GM23338 (cell line): Measurements from ENCODE around the gene RNF17. TPM values are rescaled to one million over a fixed set of nuclear protein-coding genes. Genes with fewer than 3 reads are reported as not detected.

Source experiments
- ATAC-seq: fragments of 200-7000 bp; cut with Tn5 transposase; 3 replicates; pipeline ENCODE4 v1.9.1; 2020
- DNase-seq: peaks from one replicate; pipeline ENCODE4 v3.0.0-alpha.2; 2015; ENCODE audit warnings: low spot score
- H2AFZ ChIP-seq: fragments of 200-600 bp; sonication (generic); 2 replicates; pipeline ENCODE4 v1.8.0; 2016; ENCODE audit warnings: antibody characterized with exemption, mild to moderate bottlenecking, moderate library complexity
- H3F3A ChIP-seq: fragments of 200-600 bp; sonication (generic); replicated peaks from 2 replicates; pipeline ENCODE4 v1.8.0; 2017; ENCODE audit warnings: antibody characterized with exemption, mixed run types, low read depth
- H3K27ac ChIP-seq: fragments of 200-600 bp; sonication (generic); 2 replicates; pipeline ENCODE4 v1.6.1; 2016; ENCODE audit warnings: low read depth
- H3K27me3 ChIP-seq: fragments of 200-600 bp; sonication (generic); 2 replicates; pipeline ENCODE4 v1.8.0; 2016; ENCODE audit warnings: mild to moderate bottlenecking, mixed run types, moderate library complexity; ENCODE audit not compliant: insufficient read depth
- H3K36me3 ChIP-seq: fragments of 200-600 bp; sonication (generic); 2 replicates; pipeline ENCODE4 v1.8.0; 2016; ENCODE audit warnings: mild to moderate bottlenecking; ENCODE audit not compliant: insufficient read depth
- H3K4me1 ChIP-seq: fragments of 200-600 bp; sonication (generic); 2 replicates; pipeline ENCODE4 v1.8.0; 2016; ENCODE audit warnings: mild to moderate bottlenecking, moderate library complexity; ENCODE audit not compliant: insufficient read depth
- H3K4me2 ChIP-seq: fragments of 200-600 bp; sonication (generic); 2 replicates; pipeline ENCODE4 v1.7.1; 2017; ENCODE audit warnings: mixed run types
- H3K4me3 ChIP-seq: fragments of 200-600 bp; sonication (generic); 2 replicates; pipeline ENCODE4 v1.6.1; 2016; ENCODE audit warnings: mixed run types
- H3K79me2 ChIP-seq: fragments of 200-600 bp; sonication (generic); replicated peaks from 2 replicates; pipeline ENCODE4 v1.8.0; 2017; ENCODE audit warnings: mild to moderate bottlenecking; ENCODE audit not compliant: insufficient read depth
- H3K9me2 ChIP-seq: fragments of 200-600 bp; sonication (generic); 2 replicates; pipeline ENCODE4 v1.8.0; 2017; ENCODE audit not compliant: insufficient read depth
- H4K20me1 ChIP-seq: fragments of 200-600 bp; sonication (generic); replicated peaks from 2 replicates; pipeline ENCODE4 v1.8.0; 2017; ENCODE audit warnings: mild to moderate bottlenecking; ENCODE audit not compliant: insufficient read depth
- H3K27ac Mint-ChIP-seq: 2 replicates; pipeline ENCODE4 v1.8.0; 2020; ENCODE audit warnings: inconsistent platforms, mild to moderate bottlenecking, moderate library complexity, mixed read lengths
- H3K27me3 Mint-ChIP-seq: 3 replicates; pipeline ENCODE4 v1.8.0; 2022; ENCODE audit warnings: low read depth, mild to moderate bottlenecking, moderate library complexity, mixed read lengths, inconsistent platforms; ENCODE audit not compliant: insufficient read depth, poor library complexity
- H3K36me3 Mint-ChIP-seq: 3 replicates; pipeline ENCODE4 v1.8.0; 2021; ENCODE audit warnings: low read depth, mild to moderate bottlenecking, inconsistent platforms, moderate library complexity, mixed read lengths
- H3K4me1 Mint-ChIP-seq: 3 replicates; pipeline ENCODE4 v1.8.0; 2020; ENCODE audit warnings: mild to moderate bottlenecking, inconsistent platforms, mixed read lengths
- H3K4me3 Mint-ChIP-seq: 3 replicates; pipeline ENCODE4 v1.8.0; 2021; ENCODE audit warnings: moderate library complexity, mild to moderate bottlenecking, inconsistent platforms, mixed read lengths
- H3K9me3 Mint-ChIP-seq: 3 replicates; pipeline ENCODE4 v1.8.0; 2020; ENCODE audit warnings: moderate library complexity, mild to moderate bottlenecking, inconsistent platforms, mixed read lengths
- CREB1 ChIP-seq: fragments of 250-450 bp; sonication (Bioruptor Pico); IDR thresholded peaks from 2 replicates; pipeline ENCODE4 v1.5.0; 2020; ENCODE audit warnings: low read depth, mild to moderate bottlenecking, moderate library complexity
- EZH2 ChIP-seq: fragments of 200-600 bp; sonication (generic); IDR thresholded peaks from one replicate; pipeline ENCODE4 v1.8.0; 2017; ENCODE audit warnings: antibody characterized with exemption, mild to moderate bottlenecking, low read depth; ENCODE audit not compliant: unreplicated experiment
- EZH2phosphoT487 ChIP-seq: fragments of 200-600 bp; sonication (generic); IDR thresholded peaks from one replicate; pipeline ENCODE4 v1.8.1; 2018; ENCODE audit warnings: antibody characterized with exemption; ENCODE audit not compliant: unreplicated experiment
- JUNB ChIP-seq: IDR thresholded peaks from one replicate; pipeline ENCODE4 v1.6.1; 2016; ENCODE audit warnings: antibody characterized with exemption; ENCODE audit not compliant: unreplicated experiment
- NANOG ChIP-seq: IDR thresholded peaks from 2 replicates; pipeline ENCODE4 v1.6.1; 2016; ENCODE audit warnings: antibody characterized with exemption, borderline replicate concordance
- POLR2AphosphoS5 ChIP-seq: IDR thresholded peaks from 2 replicates; pipeline ENCODE4 v1.6.1; 2016; ENCODE audit warnings: antibody characterized with exemption, low read depth
- STAT1 ChIP-seq: IDR thresholded peaks from one replicate; pipeline ENCODE4 v1.6.1; 2016; ENCODE audit warnings: antibody characterized with exemption; ENCODE audit not compliant: unreplicated experiment
- ZNF114 ChIP-seq: fragments of 250-450 bp; sonication (Bioruptor Pico); IDR thresholded peaks from 2 replicates; pipeline ENCODE4 v1.5.0; 2020; ENCODE audit warnings: mild to moderate bottlenecking, moderate library complexity
- ZNF331 ChIP-seq: fragments of 250-450 bp; sonication (Bioruptor Pico); IDR thresholded peaks from 2 replicates; pipeline ENCODE4 v1.5.0; 2020; ENCODE audit warnings: low read depth, mild to moderate bottlenecking, moderate library complexity
- polyA plus RNA-seq: library from polyadenylated mRNA; unstranded; fragments of >200 nt; fragmentation: Nextera tagmentation; extraction: Ambion mirVana; gene quantifications from 2 replicates; pipeline ENCODE4 v1.2.1, GENCODE V29; 2016
- total RNA-seq: library from RNA; depleted of rRNA; stranded (reverse); fragments of >200 nt; shearing (Covaris generic); gene quantifications from 2 replicates; pipeline ENCODE4 v1.2.3, GENCODE V29; 2014
- TF ChIP-seq, protein P1 (sequence below): IDR thresholded peaks from 2 replicates; pipeline ENCODE4 v1.6.1; 2016; ENCODE audit warnings: antibody characterized with exemption
- TF ChIP-seq, protein P2 (sequence below), 2 experiments: fragments of 200-600 bp in 1 of 2; sonication (generic) in 1 of 2; conservative IDR thresholded peaks; 2 replicates each; pipeline versions ENCODE4 v1.5.1 to v1.6.1; 2016 to 2017; ENCODE audit warnings: antibody characterized with exemption in 2 of 2, low read depth in 2 of 2, mild to moderate bottlenecking in 2 of 2, moderate library complexity in 1 of 2
- TF ChIP-seq, protein P3 (sequence below): IDR thresholded peaks from one replicate; pipeline ENCODE4 v1.6.1; 2018; ENCODE audit warnings: antibody characterized with exemption; ENCODE audit not compliant: unreplicated experiment
- TF ChIP-seq, protein P4 (sequence below): fragments of 250-450 bp; sonication (Bioruptor Pico); IDR thresholded peaks from 2 replicates; pipeline ENCODE4 v1.5.0; 2020; ENCODE audit warnings: mild to moderate bottlenecking, moderate library complexity

The RNF17 gene
- total and polyA plus RNA-seq, 2 experiments from 2014 or later: 0.16 TPM; not detected in 1

DNA sequence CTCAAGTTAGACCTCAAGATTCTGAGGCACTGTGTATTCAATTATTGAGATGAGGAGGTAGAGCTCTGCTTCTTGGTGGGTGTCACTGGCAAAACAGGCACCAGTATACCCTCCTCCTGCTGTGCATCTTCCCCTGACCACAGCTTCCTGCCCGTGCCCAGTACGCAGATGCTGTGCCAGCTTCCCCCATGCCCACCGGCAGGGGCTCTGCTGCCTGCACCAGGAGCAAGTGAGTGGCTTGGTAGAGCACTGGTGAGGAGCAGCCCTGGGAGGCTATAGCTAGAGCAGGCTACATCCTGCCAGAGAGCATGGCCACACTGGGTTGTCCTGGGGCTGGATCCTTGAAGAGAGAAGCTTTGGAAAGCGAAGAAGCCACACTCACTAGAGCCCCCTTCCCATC, 21.0 kb upstream of the RNF17 start:
- Histone ChIP-seq H3K4me2 (no peak overlapping the region), H3F3A (no peaks in the 10 kb centered on the region), H3K9me2 (no peaks in the 10 kb centered on the region), H3K27ac (no peak overlapping the region), H3K27me3 (peaks cover 55% of the 10 kb centered on the region), H3K79me2 (no peaks in the 10 kb centered on the region), H3K4me3 (no peak overlapping the region), H3K36me3 (no peaks in the 10 kb centered on the region), H3K4me1 (peaks cover 1% of the 10 kb centered on the region), H2AFZ (no peak overlapping the region), H4K20me1 (no peaks in the 10 kb centered on the region)
- Mint-ChIP-seq H3K27me3 (peaks cover 54% of the 10 kb centered on the region), H3K9me3 (peaks cover 7% of the 10 kb centered on the region; the same call in 2 of the 3 replicates), H3K36me3 (no peaks in the 10 kb centered on the region), H3K4me1 (peaks cover 22% of the 10 kb centered on the region), H3K27ac (no peak overlapping the region), H3K4me3 (no peak overlapping the region)
- TF ChIP-seq EZH2: no peak
- no peak for TF ChIP-seq ZNF114
- TF ChIP-seq, protein P1, sequence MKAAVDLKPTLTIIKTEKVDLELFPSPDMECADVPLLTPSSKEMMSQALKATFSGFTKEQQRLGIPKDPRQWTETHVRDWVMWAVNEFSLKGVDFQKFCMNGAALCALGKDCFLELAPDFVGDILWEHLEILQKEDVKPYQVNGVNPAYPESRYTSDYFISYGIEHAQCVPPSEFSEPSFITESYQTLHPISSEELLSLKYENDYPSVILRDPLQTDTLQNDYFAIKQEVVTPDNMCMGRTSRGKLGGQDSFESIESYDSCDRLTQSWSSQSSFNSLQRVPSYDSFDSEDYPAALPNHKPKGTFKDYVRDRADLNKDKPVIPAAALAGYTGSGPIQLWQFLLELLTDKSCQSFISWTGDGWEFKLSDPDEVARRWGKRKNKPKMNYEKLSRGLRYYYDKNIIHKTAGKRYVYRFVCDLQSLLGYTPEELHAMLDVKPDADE: no peak
- TF ChIP-seq EZH2phosphoT487: no peak
- TF ChIP-seq STAT1: no peak
- TF ChIP-seq JUNB: no peak
- TF ChIP-seq NANOG: no peak
- TF ChIP-seq ZNF331 (CRISPR knock-in tag): no peak
- TF ChIP-seq, protein P2, sequence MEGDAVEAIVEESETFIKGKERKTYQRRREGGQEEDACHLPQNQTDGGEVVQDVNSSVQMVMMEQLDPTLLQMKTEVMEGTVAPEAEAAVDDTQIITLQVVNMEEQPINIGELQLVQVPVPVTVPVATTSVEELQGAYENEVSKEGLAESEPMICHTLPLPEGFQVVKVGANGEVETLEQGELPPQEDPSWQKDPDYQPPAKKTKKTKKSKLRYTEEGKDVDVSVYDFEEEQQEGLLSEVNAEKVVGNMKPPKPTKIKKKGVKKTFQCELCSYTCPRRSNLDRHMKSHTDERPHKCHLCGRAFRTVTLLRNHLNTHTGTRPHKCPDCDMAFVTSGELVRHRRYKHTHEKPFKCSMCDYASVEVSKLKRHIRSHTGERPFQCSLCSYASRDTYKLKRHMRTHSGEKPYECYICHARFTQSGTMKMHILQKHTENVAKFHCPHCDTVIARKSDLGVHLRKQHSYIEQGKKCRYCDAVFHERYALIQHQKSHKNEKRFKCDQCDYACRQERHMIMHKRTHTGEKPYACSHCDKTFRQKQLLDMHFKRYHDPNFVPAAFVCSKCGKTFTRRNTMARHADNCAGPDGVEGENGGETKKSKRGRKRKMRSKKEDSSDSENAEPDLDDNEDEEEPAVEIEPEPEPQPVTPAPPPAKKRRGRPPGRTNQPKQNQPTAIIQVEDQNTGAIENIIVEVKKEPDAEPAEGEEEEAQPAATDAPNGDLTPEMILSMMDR (conservative IDR thresholded peaks at IDR 0.05; ENCODE audit: low read depth in 2 of 2): no peak
- TF ChIP-seq POLR2AphosphoS5: no peak
- TF ChIP-seq, protein P3, sequence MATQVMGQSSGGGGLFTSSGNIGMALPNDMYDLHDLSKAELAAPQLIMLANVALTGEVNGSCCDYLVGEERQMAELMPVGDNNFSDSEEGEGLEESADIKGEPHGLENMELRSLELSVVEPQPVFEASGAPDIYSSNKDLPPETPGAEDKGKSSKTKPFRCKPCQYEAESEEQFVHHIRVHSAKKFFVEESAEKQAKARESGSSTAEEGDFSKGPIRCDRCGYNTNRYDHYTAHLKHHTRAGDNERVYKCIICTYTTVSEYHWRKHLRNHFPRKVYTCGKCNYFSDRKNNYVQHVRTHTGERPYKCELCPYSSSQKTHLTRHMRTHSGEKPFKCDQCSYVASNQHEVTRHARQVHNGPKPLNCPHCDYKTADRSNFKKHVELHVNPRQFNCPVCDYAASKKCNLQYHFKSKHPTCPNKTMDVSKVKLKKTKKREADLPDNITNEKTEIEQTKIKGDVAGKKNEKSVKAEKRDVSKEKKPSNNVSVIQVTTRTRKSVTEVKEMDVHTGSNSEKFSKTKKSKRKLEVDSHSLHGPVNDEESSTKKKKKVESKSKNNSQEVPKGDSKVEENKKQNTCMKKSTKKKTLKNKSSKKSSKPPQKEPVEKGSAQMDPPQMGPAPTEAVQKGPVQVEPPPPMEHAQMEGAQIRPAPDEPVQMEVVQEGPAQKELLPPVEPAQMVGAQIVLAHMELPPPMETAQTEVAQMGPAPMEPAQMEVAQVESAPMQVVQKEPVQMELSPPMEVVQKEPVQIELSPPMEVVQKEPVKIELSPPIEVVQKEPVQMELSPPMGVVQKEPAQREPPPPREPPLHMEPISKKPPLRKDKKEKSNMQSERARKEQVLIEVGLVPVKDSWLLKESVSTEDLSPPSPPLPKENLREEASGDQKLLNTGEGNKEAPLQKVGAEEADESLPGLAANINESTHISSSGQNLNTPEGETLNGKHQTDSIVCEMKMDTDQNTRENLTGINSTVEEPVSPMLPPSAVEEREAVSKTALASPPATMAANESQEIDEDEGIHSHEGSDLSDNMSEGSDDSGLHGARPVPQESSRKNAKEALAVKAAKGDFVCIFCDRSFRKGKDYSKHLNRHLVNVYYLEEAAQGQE: no peak
- TF ChIP-seq, protein P4, sequence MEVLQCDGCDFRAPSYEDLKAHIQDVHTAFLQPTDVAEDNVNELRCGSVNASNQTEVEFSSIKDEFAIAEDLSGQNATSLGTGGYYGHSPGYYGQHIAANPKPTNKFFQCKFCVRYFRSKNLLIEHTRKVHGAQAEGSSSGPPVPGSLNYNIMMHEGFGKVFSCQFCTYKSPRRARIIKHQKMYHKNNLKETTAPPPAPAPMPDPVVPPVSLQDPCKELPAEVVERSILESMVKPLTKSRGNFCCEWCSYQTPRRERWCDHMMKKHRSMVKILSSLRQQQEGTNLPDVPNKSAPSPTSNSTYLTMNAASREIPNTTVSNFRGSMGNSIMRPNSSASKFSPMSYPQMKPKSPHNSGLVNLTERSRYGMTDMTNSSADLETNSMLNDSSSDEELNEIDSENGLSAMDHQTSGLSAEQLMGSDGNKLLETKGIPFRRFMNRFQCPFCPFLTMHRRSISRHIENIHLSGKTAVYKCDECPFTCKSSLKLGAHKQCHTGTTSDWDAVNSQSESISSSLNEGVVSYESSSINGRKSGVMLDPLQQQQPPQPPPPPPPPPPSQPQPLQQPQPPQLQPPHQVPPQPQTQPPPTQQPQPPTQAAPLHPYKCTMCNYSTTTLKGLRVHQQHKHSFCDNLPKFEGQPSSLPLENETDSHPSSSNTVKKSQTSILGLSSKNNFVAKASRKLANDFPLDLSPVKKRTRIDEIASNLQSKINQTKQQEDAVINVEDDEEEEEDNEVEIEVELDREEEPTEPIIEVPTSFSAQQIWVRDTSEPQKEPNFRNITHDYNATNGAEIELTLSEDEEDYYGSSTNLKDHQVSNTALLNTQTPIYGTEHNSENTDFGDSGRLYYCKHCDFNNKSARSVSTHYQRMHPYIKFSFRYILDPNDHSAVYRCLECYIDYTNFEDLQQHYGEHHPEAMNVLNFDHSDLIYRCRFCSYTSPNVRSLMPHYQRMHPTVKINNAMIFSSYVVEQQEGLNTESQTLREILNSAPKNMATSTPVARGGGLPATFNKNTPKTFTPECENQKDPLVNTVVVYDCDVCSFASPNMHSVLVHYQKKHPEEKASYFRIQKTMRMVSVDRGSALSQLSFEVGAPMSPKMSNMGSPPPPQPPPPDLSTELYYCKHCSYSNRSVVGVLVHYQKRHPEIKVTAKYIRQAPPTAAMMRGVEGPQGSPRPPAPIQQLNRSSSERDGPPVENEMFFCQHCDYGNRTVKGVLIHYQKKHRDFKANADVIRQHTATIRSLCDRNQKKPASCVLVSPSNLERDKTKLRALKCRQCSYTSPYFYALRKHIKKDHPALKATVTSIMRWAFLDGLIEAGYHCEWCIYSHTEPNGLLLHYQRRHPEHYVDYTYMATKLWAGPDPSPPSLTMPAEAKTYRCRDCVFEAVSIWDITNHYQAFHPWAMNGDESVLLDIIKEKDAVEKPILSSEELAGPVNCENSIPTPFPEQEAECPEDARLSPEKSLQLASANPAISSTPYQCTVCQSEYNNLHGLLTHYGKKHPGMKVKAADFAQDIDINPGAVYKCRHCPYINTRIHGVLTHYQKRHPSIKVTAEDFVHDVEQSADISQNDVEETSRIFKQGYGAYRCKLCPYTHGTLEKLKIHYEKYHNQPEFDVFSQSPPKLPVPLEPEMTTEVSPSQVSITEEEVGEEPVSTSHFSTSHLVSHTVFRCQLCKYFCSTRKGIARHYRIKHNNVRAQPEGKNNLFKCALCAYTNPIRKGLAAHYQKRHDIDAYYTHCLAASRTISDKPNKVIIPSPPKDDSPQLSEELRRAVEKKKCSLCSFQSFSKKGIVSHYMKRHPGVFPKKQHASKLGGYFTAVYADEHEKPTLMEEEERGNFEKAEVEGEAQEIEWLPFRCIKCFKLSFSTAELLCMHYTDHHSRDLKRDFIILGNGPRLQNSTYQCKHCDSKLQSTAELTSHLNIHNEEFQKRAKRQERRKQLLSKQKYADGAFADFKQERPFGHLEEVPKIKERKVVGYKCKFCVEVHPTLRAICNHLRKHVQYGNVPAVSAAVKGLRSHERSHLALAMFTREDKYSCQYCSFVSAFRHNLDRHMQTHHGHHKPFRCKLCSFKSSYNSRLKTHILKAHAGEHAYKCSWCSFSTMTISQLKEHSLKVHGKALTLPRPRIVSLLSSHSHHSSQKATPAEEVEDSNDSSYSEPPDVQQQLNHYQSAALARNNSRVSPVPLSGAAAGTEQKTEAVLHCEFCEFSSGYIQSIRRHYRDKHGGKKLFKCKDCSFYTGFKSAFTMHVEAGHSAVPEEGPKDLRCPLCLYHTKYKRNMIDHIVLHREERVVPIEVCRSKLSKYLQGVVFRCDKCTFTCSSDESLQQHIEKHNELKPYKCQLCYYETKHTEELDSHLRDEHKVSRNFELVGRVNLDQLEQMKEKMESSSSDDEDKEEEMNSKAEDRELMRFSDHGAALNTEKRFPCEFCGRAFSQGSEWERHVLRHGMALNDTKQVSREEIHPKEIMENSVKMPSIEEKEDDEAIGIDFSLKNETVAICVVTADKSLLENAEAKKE (CRISPR knock-in tag): no peak
- no peak for TF ChIP-seq CREB1 (CRISPR knock-in tag)
- DNase-seq: no peak
- no peak for ATAC-seq
